Measurements from ENCODE around the gene TMCO4. TPM values are rescaled to one million over a fixed set of nuclear protein-coding genes. Genes with fewer than 3 reads are reported as not detected.

Gene TMCO4
- polyA plus RNA-seq, 4 donors: 13.1 to 59.0 (median 37.0) TPM

DNA sequence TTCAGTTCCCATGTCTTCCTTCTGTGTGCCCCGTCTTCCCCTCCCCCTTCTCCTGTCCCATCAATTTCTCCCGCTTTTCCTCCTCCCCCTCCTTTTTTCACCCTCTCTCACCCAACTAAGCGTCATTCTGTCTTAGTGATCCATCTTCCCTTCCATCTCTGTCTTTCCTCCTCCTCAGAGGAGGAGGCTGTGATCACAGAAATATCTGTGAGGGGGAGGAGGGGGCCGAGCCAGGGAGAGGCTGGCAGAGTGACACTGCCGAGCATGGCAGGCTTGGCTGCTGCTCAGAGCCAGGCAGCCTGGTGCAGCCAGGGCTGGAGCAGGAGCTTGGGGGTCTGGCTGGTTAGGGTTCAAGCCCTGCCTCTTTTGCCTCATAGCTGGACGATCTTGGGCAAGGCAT lies 127.5 kb downstream of the TMCO4 start:
- no peaks in the 10 kb centered on the region for H3K9me3 ChIP-seq (ENCODE audit: control insufficient read depth in 2 of 2, insufficient read depth in 1 of 2, low read depth in 1 of 2, low read length in 1 of 2)
- 51 to 54% (median 53%) methylated on average over 6 of the region's 6 CpGs for WGBS, 3 donors
- no peak overlapping the region for H3K4me3 ChIP-seq (ENCODE audit: low read depth in 1 of 3, low read length in 3 of 3)
- DNase-seq: no peak
- FAIRE-seq: no peak
- H3K36me3 ChIP-seq (ENCODE audit: control insufficient read depth in 3 of 3, insufficient read depth in 2 of 3, low read depth in 1 of 3, low read length in 3 of 3): no peaks in the 10 kb centered on the region
- no peak overlapping the region for H3K27ac ChIP-seq (ENCODE audit: low read depth in 1 of 3, low read length in 2 of 3)
- no peaks in the 10 kb centered on the region for H3K4me1 ChIP-seq (ENCODE audit: control insufficient read depth in 3 of 3, insufficient read depth in 2 of 3, low read depth in 1 of 3, low read length in 2 of 3)
- peaks cover 0 to 30% (median 5%) of the 10 kb centered on the region in 3 donors for H3K27me3 ChIP-seq (ENCODE audit: control insufficient read depth in 3 of 3, insufficient read depth in 3 of 3, low read length in 3 of 3)

DNA sequence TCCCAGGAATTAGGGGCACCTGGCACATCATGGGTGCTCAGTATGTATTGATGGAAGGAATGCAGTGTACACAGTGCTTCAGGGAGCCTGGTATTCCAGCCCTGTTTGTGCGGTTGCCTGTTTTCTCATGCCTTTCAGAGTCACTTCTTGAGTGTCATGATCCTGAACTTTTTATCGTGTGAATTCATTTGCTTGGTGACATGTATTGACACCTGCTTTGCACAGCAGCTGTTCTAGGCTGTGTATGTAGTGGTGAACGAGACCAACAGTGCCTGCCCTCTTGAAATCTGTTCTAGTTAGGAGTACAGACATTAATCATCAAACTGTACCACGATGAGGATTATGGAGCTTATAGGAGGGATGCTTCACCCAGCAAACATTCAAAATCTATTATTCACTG lies 128.9 kb downstream of the TMCO4 start:
- FAIRE-seq (no peak), DNase-seq (no peak)
- peaks cover 8 to 44% (median 17%) of the 10 kb centered on the region in 3 donors for H3K27me3 ChIP-seq (ENCODE audit: control insufficient read depth in 3 of 3, insufficient read depth in 3 of 3, low read length in 3 of 3)

DNA sequence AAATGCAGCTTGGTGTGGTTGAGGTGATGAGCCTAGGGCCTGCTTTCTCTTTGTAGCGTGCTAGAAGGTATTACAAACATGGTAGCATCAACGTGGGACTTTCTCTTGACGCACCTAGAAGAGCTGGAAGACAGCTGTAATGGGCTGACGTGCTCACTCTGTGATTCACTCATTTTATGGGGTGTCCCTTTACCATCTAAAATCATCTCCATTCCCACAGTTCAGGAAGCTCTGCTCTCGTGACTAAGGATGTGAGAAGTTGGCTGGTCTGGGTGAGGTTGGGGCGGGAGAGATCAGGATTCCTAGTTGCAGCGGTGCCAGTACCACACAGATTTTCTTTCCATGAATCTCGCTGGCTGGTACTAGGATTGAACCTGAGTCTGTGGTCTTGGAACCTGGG lies 130.8 kb downstream of the TMCO4 start:
- 74 to 78% (median 77%) methylated on average over 8 of the region's 8 CpGs for WGBS, 3 donors
- Histone ChIP-seq H3K36me3 (ENCODE audit: control insufficient read depth in 3 of 3, insufficient read depth in 2 of 3, low read depth in 1 of 3, low read length in 3 of 3) (no peaks in the 10 kb centered on the region), H3K4me1 (ENCODE audit: control insufficient read depth in 3 of 3, insufficient read depth in 2 of 3, low read depth in 1 of 3, low read length in 2 of 3) (peaks cover 0 to 2% (median 2%) of the 10 kb centered on the region in 3 donors), H3K9me3 (ENCODE audit: control insufficient read depth in 2 of 2, insufficient read depth in 1 of 2, low read depth in 1 of 2, low read length in 1 of 2) (no peaks in the 10 kb centered on the region), H3K4me3 (ENCODE audit: low read depth in 1 of 3, low read length in 3 of 3) (no peak overlapping the region), H3K27ac (ENCODE audit: low read depth in 1 of 3, low read length in 2 of 3) (no peak overlapping the region), H3K27me3 (ENCODE audit: control insufficient read depth in 3 of 3, insufficient read depth in 3 of 3, low read length in 3 of 3) (peaks cover 12 to 60% (median 27%) of the 10 kb centered on the region in 3 donors)
- DNase-seq (no peak), FAIRE-seq (no peak)

More for the DNA sequence above, 128.9 kb downstream of the TMCO4 start:
- no peaks in the 10 kb centered on the region for H3K9me3 ChIP-seq (ENCODE audit: control insufficient read depth in 2 of 2, insufficient read depth in 1 of 2, low read depth in 1 of 2, low read length in 1 of 2)
- no peaks in the 10 kb centered on the region for H3K4me1 ChIP-seq (ENCODE audit: control insufficient read depth in 3 of 3, insufficient read depth in 2 of 3, low read depth in 1 of 3, low read length in 2 of 3)
- H3K4me3 ChIP-seq (ENCODE audit: low read depth in 1 of 3, low read length in 3 of 3): no peak overlapping the region
- no peaks in the 10 kb centered on the region for H3K36me3 ChIP-seq (ENCODE audit: control insufficient read depth in 3 of 3, insufficient read depth in 2 of 3, low read depth in 1 of 3, low read length in 3 of 3)
- WGBS, 3 donors: 43 to 56% (median 50%) methylated on average over 4 of the region's 4 CpGs
- H3K27ac ChIP-seq (ENCODE audit: low read depth in 1 of 3, low read length in 2 of 3): no peak overlapping the region

DNA sequence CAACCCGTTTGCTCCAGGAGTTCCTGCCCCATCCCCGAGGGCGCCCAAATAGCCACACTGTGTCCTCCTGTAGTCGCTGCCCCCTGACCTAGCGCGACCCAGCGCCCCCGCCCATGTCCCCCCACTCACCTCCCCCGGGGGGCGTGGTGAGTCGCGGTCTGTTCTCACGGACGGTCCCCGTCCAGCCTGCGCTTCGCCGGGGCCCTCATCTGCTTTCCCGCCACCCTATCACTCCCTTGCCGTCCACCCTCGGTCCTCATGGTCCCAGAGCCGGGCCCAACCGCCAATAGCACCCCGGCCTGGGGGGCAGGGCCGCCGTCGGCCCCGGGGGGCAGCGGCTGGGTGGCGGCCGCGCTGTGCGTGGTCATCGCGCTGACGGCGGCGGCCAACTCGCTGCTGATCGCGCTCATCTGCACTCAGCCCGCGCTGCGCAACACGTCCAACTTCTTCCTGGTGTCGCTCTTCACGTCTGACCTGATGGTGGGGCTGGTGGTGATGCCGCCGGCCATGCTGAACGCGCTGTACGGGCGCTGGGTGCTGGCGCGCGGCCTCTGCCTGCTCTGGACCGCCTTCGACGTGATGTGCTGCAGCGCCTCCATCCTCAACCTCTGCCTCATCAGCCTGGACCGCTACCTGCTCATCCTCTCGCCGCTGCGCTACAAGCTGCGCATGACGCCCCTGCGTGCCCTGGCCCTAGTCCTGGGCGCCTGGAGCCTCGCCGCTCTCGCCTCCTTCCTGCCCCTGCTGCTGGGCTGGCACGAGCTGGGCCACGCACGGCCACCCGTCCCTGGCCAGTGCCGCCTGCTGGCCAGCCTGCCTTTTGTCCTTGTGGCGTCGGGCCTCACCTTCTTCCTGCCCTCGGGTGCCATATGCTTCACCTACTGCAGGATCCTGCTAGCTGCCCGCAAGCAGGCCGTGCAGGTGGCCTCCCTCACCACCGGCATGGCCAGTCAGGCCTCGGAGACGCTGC lies 133.9 kb downstream of the TMCO4 start:
- 15 to 24% (median 15%) methylated on average over 77 to 84 of the region's 84 CpGs for WGBS, 3 donors
- peak overlapping the region in 1 of 3 donors; percentile 48 for H3K4me3 ChIP-seq (ENCODE audit: low read depth in 1 of 3, low read length in 3 of 3)
- peaks cover 14 to 71% (median 26%) of the 10 kb centered on the region in 3 donors for H3K27me3 ChIP-seq (ENCODE audit: control insufficient read depth in 3 of 3, insufficient read depth in 3 of 3, low read length in 3 of 3)
- no peak overlapping the region for H3K27ac ChIP-seq (ENCODE audit: low read depth in 1 of 3, low read length in 2 of 3)
- FAIRE-seq (no peak), DNase-seq (no peak)
- peaks cover 0 to 2% (median 2%) of the 10 kb centered on the region in 3 donors for H3K4me1 ChIP-seq (ENCODE audit: control insufficient read depth in 3 of 3, insufficient read depth in 2 of 3, low read depth in 1 of 3, low read length in 2 of 3)
- no peaks in the 10 kb centered on the region for H3K36me3 ChIP-seq (ENCODE audit: control insufficient read depth in 3 of 3, insufficient read depth in 2 of 3, low read depth in 1 of 3, low read length in 3 of 3)
- H3K9me3 ChIP-seq (ENCODE audit: control insufficient read depth in 2 of 2, insufficient read depth in 1 of 2, low read depth in 1 of 2, low read length in 1 of 2): no peaks in the 10 kb centered on the region

DNA sequence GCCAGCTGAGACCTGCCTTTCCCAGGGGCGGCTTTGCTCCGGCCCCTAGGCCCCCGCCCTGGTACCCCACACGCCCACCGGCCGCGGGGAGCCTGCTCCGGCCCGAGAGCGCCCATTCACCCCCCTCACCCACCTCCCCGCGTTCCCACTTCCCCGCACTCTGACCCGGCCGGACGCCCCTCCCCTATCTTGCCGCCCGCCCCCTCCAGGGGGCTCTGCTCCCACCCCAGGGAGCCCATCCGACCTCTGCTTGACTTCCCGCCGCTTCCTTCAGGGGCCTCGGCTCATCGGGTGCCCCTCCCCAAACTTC lies 134.6 kb downstream of the TMCO4 start:
- H3K27me3 ChIP-seq (ENCODE audit: control insufficient read depth in 3 of 3, insufficient read depth in 3 of 3, low read length in 3 of 3): peaks cover 14 to 71% (median 26%) of the 10 kb centered on the region in 3 donors
- 0 to 2% (median 0%) methylated on average over 5 to 23 of the region's 23 CpGs for WGBS, 3 donors
- H3K36me3 ChIP-seq (ENCODE audit: control insufficient read depth in 3 of 3, insufficient read depth in 2 of 3, low read depth in 1 of 3, low read length in 3 of 3): no peaks in the 10 kb centered on the region

DNA sequence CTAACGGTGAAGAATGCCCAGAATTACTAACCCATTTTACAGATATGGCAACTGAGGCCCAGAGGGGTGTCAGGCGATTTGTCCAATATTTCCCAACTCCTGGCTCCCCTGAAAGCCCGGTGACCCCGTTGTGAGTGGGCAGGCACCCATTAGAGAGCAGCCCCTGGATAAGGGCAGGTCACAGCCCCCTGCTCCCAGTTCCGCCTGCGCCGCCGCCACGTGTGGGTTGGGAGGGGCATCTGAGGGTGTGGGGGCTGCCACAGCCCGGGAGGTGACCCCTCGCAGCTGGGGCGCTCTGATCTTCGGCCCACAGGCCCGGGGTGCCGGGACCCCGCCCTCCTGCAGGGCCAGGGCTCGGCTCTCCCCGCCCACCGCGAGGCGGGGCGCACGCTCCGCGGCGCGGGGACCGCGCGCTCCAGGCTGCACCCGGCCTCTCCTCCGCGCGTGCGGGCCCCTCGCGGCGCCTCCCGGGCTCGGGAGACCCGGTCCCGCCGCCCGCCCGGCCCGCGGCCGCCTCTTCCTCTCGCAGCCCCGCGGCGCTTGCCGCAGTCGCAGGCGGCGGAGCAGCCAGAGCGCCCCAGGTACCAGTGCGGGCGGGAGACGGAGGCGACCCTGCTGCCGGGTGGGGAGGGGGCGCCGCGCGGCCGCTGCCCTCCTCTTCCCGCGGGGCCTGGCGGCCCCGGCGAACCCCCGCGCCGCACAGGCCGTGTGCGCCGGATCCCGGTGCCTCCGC lies 135.1 kb downstream of the TMCO4 start, which contains the start of gene HTR6:
HTR6 (plus strand) TSS at position 423 of the 733 bp plus-strand sequence. CDS start 879 bp downstream, outside the sequence.
- DNase-seq (no peak), FAIRE-seq (no peak)
- H3K4me1 ChIP-seq (ENCODE audit: control insufficient read depth in 3 of 3, insufficient read depth in 2 of 3, low read depth in 1 of 3, low read length in 2 of 3): peaks cover 0 to 2% (median 2%) of the 10 kb centered on the region in 3 donors
- WGBS, 3 donors: 3 to 5% (median 3%) methylated on average over 26 to 80 of the region's 80 CpGs
- H3K36me3 ChIP-seq (ENCODE audit: control insufficient read depth in 3 of 3, insufficient read depth in 2 of 3, low read depth in 1 of 3, low read length in 3 of 3): no peaks in the 10 kb centered on the region
- no peaks in the 10 kb centered on the region for H3K9me3 ChIP-seq (ENCODE audit: control insufficient read depth in 2 of 2, insufficient read depth in 1 of 2, low read depth in 1 of 2, low read length in 1 of 2)
- peak within 1 kb of the TSS in 1 of 3 donors; percentile 48 for H3K4me3 ChIP-seq (ENCODE audit: low read depth in 1 of 3, low read length in 3 of 3)
- H3K27ac ChIP-seq (ENCODE audit: low read depth in 1 of 3, low read length in 2 of 3): no peak within 1 kb of the TSS
- H3K27me3 ChIP-seq (ENCODE audit: control insufficient read depth in 3 of 3, insufficient read depth in 3 of 3, low read length in 3 of 3): peaks cover 14 to 66% (median 26%) of the 10 kb centered on the region in 3 donors

More for the DNA sequence above, 134.6 kb downstream of the TMCO4 start:
- FAIRE-seq (no peak), DNase-seq (no peak)
- no peaks in the 10 kb centered on the region for H3K9me3 ChIP-seq (ENCODE audit: control insufficient read depth in 2 of 2, insufficient read depth in 1 of 2, low read depth in 1 of 2, low read length in 1 of 2)
- H3K4me3 ChIP-seq (ENCODE audit: low read depth in 1 of 3, low read length in 3 of 3): peak overlapping the region in 1 of 3 donors; percentile 48
- peaks cover 0 to 2% (median 2%) of the 10 kb centered on the region in 3 donors for H3K4me1 ChIP-seq (ENCODE audit: control insufficient read depth in 3 of 3, insufficient read depth in 2 of 3, low read depth in 1 of 3, low read length in 2 of 3)
- H3K27ac ChIP-seq (ENCODE audit: low read depth in 1 of 3, low read length in 2 of 3): no peak overlapping the region

DNA sequence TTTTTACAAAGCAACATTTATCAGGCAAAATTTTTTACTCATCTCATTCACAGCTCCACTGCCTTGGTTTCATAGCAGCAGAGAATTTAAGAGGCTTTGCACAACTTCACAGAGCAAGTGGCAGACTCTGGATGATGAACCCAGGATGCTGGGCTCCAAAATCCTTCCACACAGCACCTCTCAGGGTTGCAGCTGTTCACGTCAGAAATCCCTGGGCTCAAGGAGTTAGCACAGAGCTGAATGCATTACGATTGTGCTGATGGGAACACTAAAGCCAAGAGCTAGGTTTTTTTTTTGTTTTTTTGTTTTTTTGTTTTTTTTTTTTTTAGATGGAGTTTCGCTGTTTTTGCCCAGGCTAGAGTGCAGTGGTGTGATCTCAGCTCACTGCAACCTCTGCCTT lies 137.4 kb downstream of the TMCO4 start:
- Histone ChIP-seq H3K36me3 (ENCODE audit: control insufficient read depth in 3 of 3, insufficient read depth in 2 of 3, low read depth in 1 of 3, low read length in 3 of 3) (peaks cover 0 to 17% (median 0%) of the 10 kb centered on the region in 3 donors), H3K4me1 (ENCODE audit: control insufficient read depth in 3 of 3, insufficient read depth in 2 of 3, low read depth in 1 of 3, low read length in 2 of 3) (peaks cover 0 to 2% (median 2%) of the 10 kb centered on the region in 3 donors), H3K27ac (ENCODE audit: low read depth in 1 of 3, low read length in 2 of 3) (no peak overlapping the region), H3K4me3 (ENCODE audit: low read depth in 1 of 3, low read length in 3 of 3) (no peak overlapping the region), H3K27me3 (ENCODE audit: control insufficient read depth in 3 of 3, insufficient read depth in 3 of 3, low read length in 3 of 3) (peaks cover 14 to 52% (median 24%) of the 10 kb centered on the region in 3 donors), H3K9me3 (ENCODE audit: control insufficient read depth in 2 of 2, insufficient read depth in 1 of 2, low read depth in 1 of 2, low read length in 1 of 2) (no peaks in the 10 kb centered on the region)
- WGBS, 3 donors: 44 to 65% (median 62%) methylated on average over 3 of the region's 3 CpGs
- DNase-seq (no peak), FAIRE-seq (no peak)

DNA sequence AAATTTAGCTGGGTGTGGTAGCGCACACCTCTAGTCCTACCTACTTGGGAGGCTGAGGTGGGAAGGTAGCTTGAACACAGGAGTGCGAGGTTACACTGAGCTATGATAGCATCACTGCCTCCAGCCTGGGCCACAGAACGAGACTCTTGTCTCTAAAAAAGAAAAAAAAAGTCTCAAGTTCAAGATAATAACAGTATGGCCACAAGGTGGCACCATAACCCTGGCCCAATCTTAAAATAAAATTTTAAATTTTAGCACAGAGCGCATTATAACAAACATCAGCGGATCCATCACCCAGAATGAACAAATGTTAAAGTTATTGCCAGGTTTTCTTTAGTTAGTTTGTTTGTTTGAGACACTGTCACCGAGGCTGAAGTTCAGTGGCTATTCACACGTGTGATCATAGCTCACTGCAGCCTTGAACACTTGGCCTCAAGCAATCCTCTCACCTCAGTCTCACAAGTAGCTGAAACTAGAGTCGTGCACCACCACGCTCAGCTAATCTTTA lies 137.9 kb downstream of the TMCO4 start:
- WGBS, 3 donors: 6 to 14% (median 8%) methylated on average over 9 of the region's 9 CpGs
- Histone ChIP-seq H3K27ac (ENCODE audit: low read depth in 1 of 3, low read length in 2 of 3) (no peak overlapping the region), H3K9me3 (ENCODE audit: control insufficient read depth in 2 of 2, insufficient read depth in 1 of 2, low read depth in 1 of 2, low read length in 1 of 2) (no peaks in the 10 kb centered on the region), H3K4me3 (ENCODE audit: low read depth in 1 of 3, low read length in 3 of 3) (no peak overlapping the region), H3K4me1 (ENCODE audit: control insufficient read depth in 3 of 3, insufficient read depth in 2 of 3, low read depth in 1 of 3, low read length in 2 of 3) (peaks cover 0 to 2% (median 2%) of the 10 kb centered on the region in 3 donors), H3K27me3 (ENCODE audit: control insufficient read depth in 3 of 3, insufficient read depth in 3 of 3, low read length in 3 of 3) (peaks cover 14 to 47% (median 20%) of the 10 kb centered on the region in 3 donors), H3K36me3 (ENCODE audit: control insufficient read depth in 3 of 3, insufficient read depth in 2 of 3, low read depth in 1 of 3, low read length in 3 of 3) (peaks cover 0 to 22% (median 2%) of the 10 kb centered on the region in 3 donors)
- FAIRE-seq (no peak), DNase-seq (peak in 1 of 2 donors; percentile 61)

Measured in small intestine (tissue), 7 donors.